Liver (tissue), 9 donors: ENCODE measurements around the gene VNN1. TPM values are rescaled to one million over a fixed set of nuclear protein-coding genes. Genes with fewer than 3 reads are reported as not detected.

Source experiments
- DNase-seq: peaks from one replicate; pipeline ENCODE4 v3.0.0-alpha.2; 2017; ENCODE audit warnings: low spot score
- H3K27ac ChIP-seq, 2 donors: one replicate each; pipeline ENCODE4 v1.7.0; 2013; ENCODE audit warnings: inconsistent platforms in 2 of 2, low read length in 2 of 2, control low read depth in 1 of 2, low read depth in 1 of 2, mild to moderate bottlenecking in 1 of 2
- H3K27me3 ChIP-seq, 4 donors: one replicate each; pipeline versions ENCODE4 v1.6.1 to v1.7.0; 2013; ENCODE audit warnings: low read length in 3 of 4, inconsistent platforms in 1 of 4, mild to moderate bottlenecking in 1 of 4, moderate library complexity in 1 of 4; ENCODE audit not compliant: control insufficient read depth in 4 of 4, insufficient read depth in 4 of 4
- H3K36me3 ChIP-seq, 4 donors: one replicate each; pipeline versions ENCODE4 v1.6.1 to v1.7.0; 2013; ENCODE audit warnings: low read length in 3 of 4, mild to moderate bottlenecking in 3 of 4, low read depth in 1 of 4, moderate library complexity in 1 of 4; ENCODE audit not compliant: control insufficient read depth in 4 of 4, insufficient read depth in 3 of 4
- H3K4me1 ChIP-seq, 4 donors: one replicate each; pipeline versions ENCODE4 v1.6.1 to v1.7.0; 2013; ENCODE audit warnings: low read length in 3 of 4, mild to moderate bottlenecking in 3 of 4, moderate library complexity in 1 of 4; ENCODE audit not compliant: control insufficient read depth in 4 of 4, insufficient read depth in 4 of 4
- H3K4me3 ChIP-seq, 3 donors: one replicate each; pipeline versions ENCODE4 v1.6.1 to v1.7.0; 2013; ENCODE audit warnings: low read length in 3 of 3, control low read depth in 1 of 3, low read depth in 1 of 3, mild to moderate bottlenecking in 1 of 3
- H3K9ac ChIP-seq, 2 donors: one replicate each; pipeline ENCODE4 v1.7.0; 2013; ENCODE audit warnings: low read length in 2 of 2, mild to moderate bottlenecking in 2 of 2, moderate library complexity in 2 of 2, control low read depth in 1 of 2, low read depth in 1 of 2
- H3K9me3 ChIP-seq, 4 donors: one replicate each; pipeline versions ENCODE4 v1.6.1 to v1.7.0; 2013; ENCODE audit warnings: low read length in 3 of 4; ENCODE audit not compliant: control insufficient read depth in 4 of 4
- ATF3 ChIP-seq: IDR thresholded peaks from 2 replicates; pipeline ENCODE4 v1.6.1; 2016; ENCODE audit warnings: antibody characterized with exemption
- CTCF ChIP-seq: fragments of 150-350 bp; IDR thresholded peaks from 2 replicates; pipeline ENCODE4 v1.5.1; 2017; ENCODE audit warnings: improper control_type of control experiment, low read depth, low read length; ENCODE audit not compliant: missing input control
- EGR1 ChIP-seq, 2 donors: IDR thresholded peaks; 2 replicates each; pipeline ENCODE4 v1.6.1; 2016 to 2018; ENCODE audit warnings: antibody characterized with exemption in 2 of 2, low read depth in 2 of 2
- FOXA2 ChIP-seq: IDR thresholded peaks from 2 replicates; pipeline ENCODE4 v1.6.1; 2016; ENCODE audit warnings: antibody characterized with exemption
- GABPA ChIP-seq, 2 donors: IDR thresholded peaks in 1 of 2; conservative IDR thresholded peaks in 1 of 2; 2 replicates each; pipeline ENCODE4 v1.6.1; 2016; ENCODE audit warnings: antibody characterized with exemption in 2 of 2, mild to moderate bottlenecking in 1 of 2, moderate library complexity in 1 of 2
- HNF4A ChIP-seq, 2 donors: conservative IDR thresholded peaks; 2 replicates each; pipeline ENCODE4 v1.6.1; 2016; ENCODE audit warnings: antibody characterized with exemption in 2 of 2, mild to moderate bottlenecking in 2 of 2
- HNF4G ChIP-seq: IDR thresholded peaks from 2 replicates; pipeline ENCODE4 v1.6.1; 2016; ENCODE audit warnings: antibody characterized with exemption
- JUND ChIP-seq, 2 donors: IDR thresholded peaks; 2 replicates each; pipeline ENCODE4 v1.6.1; 2016; ENCODE audit warnings: antibody characterized with exemption in 2 of 2
- MAX ChIP-seq: IDR thresholded peaks from 2 replicates; pipeline ENCODE4 v1.6.1; 2016; ENCODE audit warnings: antibody characterized with exemption
- NR2F2 ChIP-seq: IDR thresholded peaks from 2 replicates; pipeline ENCODE4 v1.6.1; 2016; ENCODE audit warnings: antibody characterized with exemption
- REST ChIP-seq: IDR thresholded peaks from 2 replicates; pipeline ENCODE4 v1.6.1; 2016; ENCODE audit warnings: antibody characterized with exemption, mild to moderate bottlenecking
- RXRA ChIP-seq, 2 donors: IDR thresholded peaks; 2 replicates each; pipeline ENCODE4 v1.6.1; 2017 to 2018; ENCODE audit warnings: antibody characterized with exemption in 2 of 2, mild to moderate bottlenecking in 1 of 2
- SP1 ChIP-seq: IDR thresholded peaks from 2 replicates; pipeline ENCODE4 v1.6.1; 2018; ENCODE audit warnings: antibody characterized with exemption, mild to moderate bottlenecking
- TAF1 ChIP-seq: conservative IDR thresholded peaks from 2 replicates; pipeline ENCODE4 v1.6.1; 2016; ENCODE audit warnings: antibody characterized with exemption, mild to moderate bottlenecking
- YY1 ChIP-seq: IDR thresholded peaks from 2 replicates; pipeline ENCODE4 v1.6.1; 2016; ENCODE audit warnings: antibody characterized with exemption, mild to moderate bottlenecking
- ZBTB33 ChIP-seq: IDR thresholded peaks from 2 replicates; pipeline ENCODE4 v1.6.1; 2016; ENCODE audit warnings: antibody characterized with exemption
- WGBS: extraction: QIAGEN DNeasy Blood & Tissue Kit; methylation state at CpG from one replicate; pipeline ENCODE4 v1.1.7; 2013; 5-methylcytosine and 5-hydroxymethylcytosine counted together
- polyA plus RNA-seq, 2 donors: library from polyadenylated mRNA; stranded (reverse) in 1 of 2; unstranded in 1 of 2; fragments of 200-250 nt in 1 of 2; fragments of >200 nt in 1 of 2; fragmentation: Nextera tagmentation in 1 of 2; extraction: Ambion mirVana in 1 of 2; gene quantifications; one replicate each; pipeline versions ENCODE4 v1.2.1 to v1.2.3, GENCODE V29; 2013 to 2015
- total RNA-seq, 2 donors: library from RNA; depleted of rRNA; stranded (reverse); fragments of >200 nt; gene quantifications; one replicate each; pipeline ENCODE4 v1.2.3, GENCODE V29; 2014
- donor health status: healthy.
- donor health status: healthy.
- donor health status: healthy.
- donor health status: healthy.
- donor health status: healthy.

VNN1 gene
- total and polyA plus RNA-seq, 4 donors, result 2.7 to 132 (median 58.8) TPM

GRCh38 chr6:132685009-132685408 lies 28.8 kb downstream of the VNN1 start:
- no peaks in the 10 kb centered on the region for H3K9me3 ChIP-seq
- H3K36me3 ChIP-seq, result peaks cover 0 to 50% (median 39%) of the 10 kb centered on the region in 4 donors
- 86% methylated on average over 3 of the region's 3 CpGs for WGBS

More at GRCh38 chr6:132685009-132685408, 28.8 kb downstream of the VNN1 start:
- TF ChIP-seq NR2F2, result no peak
- TF ChIP-seq CTCF, result no peak
- no peak for TF ChIP-seq TAF1
- TF ChIP-seq EGR1 (IDR thresholded peaks at IDR 0.05; ENCODE audit: low read depth in 2 of 2), result no peak
- no peak for TF ChIP-seq FOXA2
- no peak for TF ChIP-seq YY1
- no peak for TF ChIP-seq SP1
- no peak for TF ChIP-seq ZBTB33
- TF ChIP-seq REST, result no peak
- TF ChIP-seq HNF4A (conservative IDR thresholded peaks at IDR 0.05), result no peak
- no peak for TF ChIP-seq JUND (IDR thresholded peaks at IDR 0.05)
- TF ChIP-seq ATF3, result no peak
- TF ChIP-seq HNF4G, result no peak
- no peak for TF ChIP-seq RXRA (IDR thresholded peaks at IDR 0.05)
- TF ChIP-seq MAX, result no peak
- TF ChIP-seq GABPA (IDR thresholded peaks at IDR 0.05 in 1 of 2, conservative IDR thresholded peaks at IDR 0.05 in 1 of 2), result no peak
- no peak overlapping the region for H3K4me3 ChIP-seq
- H3K27ac ChIP-seq, result no peak overlapping the region
- H3K4me1 ChIP-seq, result no peaks in the 10 kb centered on the region
- H3K9ac ChIP-seq, result no peak overlapping the region
- no peak for DNase-seq
- no peaks in the 10 kb centered on the region for H3K27me3 ChIP-seq
